GM18951 (cell line): ENCODE measurements around the gene HYI.

Experiments
- POLR2A ChIP-seq: IDR thresholded peaks from 4 replicates; pipeline ENCODE4 v1.6.1; 2011; ENCODE audit warnings: mild to moderate bottlenecking; ENCODE audit not compliant: insufficient read length, insufficient read depth; ENCODE audit errors: extremely low read depth
- in situ Hi-C: fragments of 300-500 bp; cut with MboI; formaldehyde crosslinking; loops from one replicate; pipeline ENCODE4 v1.12.0; 2022; ENCODE audit warnings: low sequenced_read_pairs, mixed read lengths, inconsistent platforms; ENCODE audit not compliant: unreplicated experiment

Gene HYI

GRCh38 chr1:43405219-43405875, 48.4 kb downstream of the HYI start:
- no peak for TF ChIP-seq POLR2A
- in situ Hi-C loops = no loop called here

GRCh38 chr1:43404353-43404752, 49.4 kb downstream of the HYI start:
- in situ Hi-C loops = no loop called here
- no peak for TF ChIP-seq POLR2A

GRCh38 chr1:43402089-43402865, 51.5 kb downstream of the HYI start:
- in situ Hi-C loops = no loop called here
- TF ChIP-seq POLR2A = no peak
